NB4 (cell line): ENCODE results near the gene P2RY1.
"Not testable (repeated sequence)": the region's sequence is repeated elsewhere in the genome, so short reads cannot be mapped to it uniquely, and the experiment has no call there.

Source experiments
- DNase-seq: peaks from one replicate; pipeline ENCODE4 v3.0.0; 2010; ENCODE audit warnings: low read depth
- H3K4me3 ChIP-seq: one replicate; pipeline ENCODE4 v1.5.1; 2011; ENCODE audit warnings: mild to moderate bottlenecking, low read depth, low read length, moderate library complexity
- MYC ChIP-seq: IDR thresholded peaks from 2 replicates; pipeline ENCODE4 v1.6.1; 2011; ENCODE audit warnings: low read depth, low read length
- POLR2A ChIP-seq: IDR thresholded peaks from 2 replicates; pipeline ENCODE4 v1.6.1; 2011; ENCODE audit warnings: mild to moderate bottlenecking; ENCODE audit not compliant: insufficient read length; ENCODE audit errors: extremely low read depth
- TF ChIP-seq, protein P1 (sequence below): IDR thresholded peaks from one replicate; pipeline ENCODE4 v1.5.1; 2012; ENCODE audit warnings: low read depth, low read length
- TF ChIP-seq, protein P2 (sequence below): IDR thresholded peaks from 2 replicates; pipeline ENCODE4 v1.6.1; 2011; ENCODE audit warnings: low read depth, low read length

Gene P2RY1

GRCh38 chr3:152839511-152839910, 4.6 kb downstream of the P2RY1 start:
- TF ChIP-seq MYC (no peak), POLR2A (no peak)
- TF ChIP-seq, protein P1, sequence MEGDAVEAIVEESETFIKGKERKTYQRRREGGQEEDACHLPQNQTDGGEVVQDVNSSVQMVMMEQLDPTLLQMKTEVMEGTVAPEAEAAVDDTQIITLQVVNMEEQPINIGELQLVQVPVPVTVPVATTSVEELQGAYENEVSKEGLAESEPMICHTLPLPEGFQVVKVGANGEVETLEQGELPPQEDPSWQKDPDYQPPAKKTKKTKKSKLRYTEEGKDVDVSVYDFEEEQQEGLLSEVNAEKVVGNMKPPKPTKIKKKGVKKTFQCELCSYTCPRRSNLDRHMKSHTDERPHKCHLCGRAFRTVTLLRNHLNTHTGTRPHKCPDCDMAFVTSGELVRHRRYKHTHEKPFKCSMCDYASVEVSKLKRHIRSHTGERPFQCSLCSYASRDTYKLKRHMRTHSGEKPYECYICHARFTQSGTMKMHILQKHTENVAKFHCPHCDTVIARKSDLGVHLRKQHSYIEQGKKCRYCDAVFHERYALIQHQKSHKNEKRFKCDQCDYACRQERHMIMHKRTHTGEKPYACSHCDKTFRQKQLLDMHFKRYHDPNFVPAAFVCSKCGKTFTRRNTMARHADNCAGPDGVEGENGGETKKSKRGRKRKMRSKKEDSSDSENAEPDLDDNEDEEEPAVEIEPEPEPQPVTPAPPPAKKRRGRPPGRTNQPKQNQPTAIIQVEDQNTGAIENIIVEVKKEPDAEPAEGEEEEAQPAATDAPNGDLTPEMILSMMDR, result no peak
- TF ChIP-seq, protein P2, sequence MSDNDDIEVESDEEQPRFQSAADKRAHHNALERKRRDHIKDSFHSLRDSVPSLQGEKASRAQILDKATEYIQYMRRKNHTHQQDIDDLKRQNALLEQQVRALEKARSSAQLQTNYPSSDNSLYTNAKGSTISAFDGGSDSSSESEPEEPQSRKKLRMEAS, result no peak
- DNase-seq, result no peak
- no peak overlapping the region for H3K4me3 ChIP-seq

GRCh38 chr3:152841131-152841530, 6.2 kb downstream of the P2RY1 start:
- TF ChIP-seq, protein P1, result no peak
- TF ChIP-seq MYC (no peak), POLR2A (no peak)
- TF ChIP-seq, protein P2, result no peak

GRCh38 chr3:152842413-152842812, 7.5 kb downstream of the P2RY1 start:
- DNase-seq, result no peak
- no peak overlapping the region for H3K4me3 ChIP-seq
- TF ChIP-seq POLR2A, result no peak
- TF ChIP-seq MYC, result no peak
- TF ChIP-seq, protein P1, result no peak

More at GRCh38 chr3:152841131-152841530, 6.2 kb downstream of the P2RY1 start:
- no peak for DNase-seq
- H3K4me3 ChIP-seq, result no peak overlapping the region

DNA sequence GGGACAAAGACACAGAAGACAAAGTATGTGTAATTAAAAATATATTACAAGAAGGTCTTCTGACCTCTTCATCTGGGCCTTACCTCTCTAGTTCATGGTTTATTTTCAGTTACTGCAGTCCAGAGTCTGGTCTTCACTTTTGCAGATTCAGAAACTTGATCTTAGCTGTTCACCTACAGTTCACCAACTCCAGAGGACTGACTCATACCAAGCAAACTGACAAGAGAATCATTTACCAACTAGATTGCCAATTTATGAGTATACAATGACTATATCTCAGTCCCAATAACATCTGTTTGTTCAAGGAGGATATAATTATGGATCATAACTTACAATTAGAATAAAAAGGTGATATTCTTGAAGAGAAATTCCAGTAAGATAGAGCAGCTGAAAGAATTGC, 9.0 kb downstream of the P2RY1 start:
- no peak overlapping the region for H3K4me3 ChIP-seq
- DNase-seq, result no peak
- no peak for TF ChIP-seq POLR2A
- TF ChIP-seq, protein P1, result no peak
- no peak for TF ChIP-seq MYC
- TF ChIP-seq, protein P2, result no peak

DNA sequence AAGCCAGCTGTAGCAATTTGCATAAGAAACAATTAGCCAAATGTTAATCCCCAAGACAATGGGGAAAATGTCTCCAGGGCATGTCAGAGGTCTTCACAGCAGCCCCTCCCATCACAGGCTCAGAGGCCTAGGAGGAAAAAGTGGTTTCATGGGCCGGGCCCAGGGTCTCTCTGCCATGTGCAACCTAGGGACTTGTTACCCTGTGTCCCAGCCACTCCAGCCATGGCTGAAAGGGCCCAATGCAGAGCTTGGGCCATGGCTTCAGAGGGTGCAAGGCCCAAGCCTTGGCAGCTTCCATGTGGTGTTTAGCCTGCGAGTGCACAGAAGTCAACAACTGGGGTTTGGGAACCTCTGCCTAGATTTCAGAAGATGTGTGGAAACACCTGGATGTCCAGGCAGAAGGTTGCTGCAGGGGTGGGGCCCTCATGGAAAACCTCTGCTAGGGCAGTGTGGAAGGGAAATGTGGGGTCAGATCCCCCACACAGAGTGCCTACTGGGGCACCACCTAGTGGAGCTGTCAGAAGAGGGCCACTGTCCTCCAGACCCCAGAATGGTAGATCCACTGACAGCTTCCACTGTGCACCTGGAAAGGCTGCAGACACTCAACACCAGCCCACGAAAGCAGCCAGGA, 11.8 kb downstream of the P2RY1 start:
- H3K4me3 ChIP-seq, DNase-seq: not testable (repeated sequence)

DNA sequence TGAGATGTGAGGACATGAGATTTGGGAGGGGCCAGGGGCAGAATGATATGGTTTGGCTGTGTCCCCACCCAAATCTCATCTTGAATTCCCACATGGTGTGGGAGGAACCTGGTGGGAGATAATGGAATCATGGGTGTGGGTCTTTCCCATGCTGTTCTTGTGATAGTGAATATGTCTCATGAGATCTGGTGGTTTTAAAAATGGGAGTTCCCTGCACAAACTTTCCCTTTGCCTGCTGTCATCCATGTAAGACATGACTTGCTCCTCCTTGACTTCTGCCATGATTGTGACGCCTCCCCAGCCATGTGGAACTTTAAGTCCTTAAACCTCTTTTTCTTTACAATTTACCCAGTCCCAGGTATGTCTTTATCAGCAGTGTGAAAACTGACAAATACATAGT, 12.7 kb downstream of the P2RY1 start:
- not testable (repeated sequence) for H3K4me3 ChIP-seq

GRCh38 chr3:152849996-152850578, 15.2 kb downstream of the P2RY1 start:
- TF ChIP-seq, protein P1, result no peak
- no peak for TF ChIP-seq MYC
- no peak for TF ChIP-seq POLR2A
- no peak overlapping the region for H3K4me3 ChIP-seq
- no peak for DNase-seq

More for the DNA sequence above, 12.7 kb downstream of the P2RY1 start:
- DNase-seq, result not testable (repeated sequence)
